ENCODE data around the gene AUTS2. TPM values are rescaled to one million over a fixed set of nuclear protein-coding genes. Genes with fewer than 3 reads are reported as not detected.

Gene AUTS2
- total and polyA plus RNA-seq, 2 donors (not counting 1 experiment from before 2014, with no cell fraction given), result 0.60 to 9.1 TPM

GRCh38 chr7:70076325-70076724 is 478.1 kb downstream of the AUTS2 start:
- no peak overlapping the region for H3K9ac ChIP-seq (ENCODE audit: insufficient read depth, low read length)
- no peak for DNase-seq (ENCODE audit: low read depth in 2 of 2)
- no peaks in the 10 kb centered on the region for H3K36me3 ChIP-seq (ENCODE audit: control insufficient read depth, insufficient read depth, low read length)
- no peak overlapping the region for H2AFZ ChIP-seq (ENCODE audit: low read length)
- no peaks in the 10 kb centered on the region for H3K79me2 ChIP-seq (ENCODE audit: control insufficient read depth, insufficient read depth, low read length)
- no peak for TF ChIP-seq EZH2 (IDR thresholded peaks at IDR 0.05; ENCODE audit: low read length, missing control alignments)
- no peak for TF ChIP-seq CTCF (conservative IDR thresholded peaks at IDR 0.05 in 1 of 2, IDR thresholded peaks at IDR 0.05 in 1 of 2; ENCODE audit: low read depth in 1 of 2, low read length in 2 of 2)
- H4K20me1 ChIP-seq (ENCODE audit: control insufficient read depth, extremely low read depth, insufficient read depth, low read length), result no peaks in the 10 kb centered on the region
- H3K4me1 ChIP-seq (ENCODE audit: control insufficient read depth, extremely low read depth, insufficient read depth, low read length), result no peaks in the 10 kb centered on the region
- H3K27ac ChIP-seq (ENCODE audit: insufficient read depth, low read length), result no peak overlapping the region
- no peak overlapping the region for H3K4me3 ChIP-seq (replicated peaks in 1 of 4; ENCODE audit: control extremely low read depth in 1 of 4, insufficient read depth in 1 of 4, low read depth in 3 of 4, low read length in 4 of 4)
- H3K9me3 ChIP-seq (ENCODE audit: control insufficient read depth, insufficient read depth, low read depth, low read length), result no peaks in the 10 kb centered on the region
- no peaks in the 10 kb centered on the region for H3K27me3 ChIP-seq (ENCODE audit: control insufficient read depth, insufficient read depth, low read length)
- H3K4me2 ChIP-seq (ENCODE audit: extremely low read depth, insufficient read depth, low read length), result no peak overlapping the region

GRCh38 chr7:70082099-70082611 is 483.9 kb downstream of the AUTS2 start:
- no peaks in the 10 kb centered on the region for H3K9me3 ChIP-seq (ENCODE audit: control insufficient read depth, insufficient read depth, low read depth, low read length)
- H3K4me3 ChIP-seq (replicated peaks in 1 of 4; ENCODE audit: control extremely low read depth in 1 of 4, insufficient read depth in 1 of 4, low read depth in 3 of 4, low read length in 4 of 4), result no peak overlapping the region
- H3K36me3 ChIP-seq (ENCODE audit: control insufficient read depth, insufficient read depth, low read length), result no peaks in the 10 kb centered on the region
- no peak overlapping the region for H3K27ac ChIP-seq (ENCODE audit: insufficient read depth, low read length)
- no peaks in the 10 kb centered on the region for H4K20me1 ChIP-seq (ENCODE audit: control insufficient read depth, extremely low read depth, insufficient read depth, low read length)
- no peak overlapping the region for H3K9ac ChIP-seq (ENCODE audit: insufficient read depth, low read length)
- peak; percentile 15 to 16 for DNase-seq (ENCODE audit: low read depth in 2 of 2)
- TF ChIP-seq EZH2 (IDR thresholded peaks at IDR 0.05; ENCODE audit: low read length, missing control alignments), result no peak
- no peak for TF ChIP-seq CTCF (conservative IDR thresholded peaks at IDR 0.05 in 1 of 2, IDR thresholded peaks at IDR 0.05 in 1 of 2; ENCODE audit: low read depth in 1 of 2, low read length in 2 of 2)
- no peak overlapping the region for H3K4me2 ChIP-seq (ENCODE audit: extremely low read depth, insufficient read depth, low read length)
- no peak overlapping the region for H2AFZ ChIP-seq (ENCODE audit: low read length)
- H3K4me1 ChIP-seq (ENCODE audit: control insufficient read depth, extremely low read depth, insufficient read depth, low read length), result no peaks in the 10 kb centered on the region
- no peaks in the 10 kb centered on the region for H3K79me2 ChIP-seq (ENCODE audit: control insufficient read depth, insufficient read depth, low read length)
- no peaks in the 10 kb centered on the region for H3K27me3 ChIP-seq (ENCODE audit: control insufficient read depth, insufficient read depth, low read length)

- DNase-seq (ENCODE audit: low read depth in 2 of 2), result no peak
- H3K4me1 ChIP-seq (ENCODE audit: control insufficient read depth, extremely low read depth, insufficient read depth, low read length), result no peaks in the 10 kb centered on the region
- TF ChIP-seq EZH2 (IDR thresholded peaks at IDR 0.05; ENCODE audit: low read length, missing control alignments) (no peak), CTCF (conservative IDR thresholded peaks at IDR 0.05 in 1 of 2, IDR thresholded peaks at IDR 0.05 in 1 of 2; ENCODE audit: low read depth in 1 of 2, low read length in 2 of 2) (no peak)
- H3K4me3 ChIP-seq (replicated peaks in 1 of 4; ENCODE audit: control extremely low read depth in 1 of 4, insufficient read depth in 1 of 4, low read depth in 3 of 4, low read length in 4 of 4), result no peak overlapping the region
- no peak overlapping the region for H3K27ac ChIP-seq (ENCODE audit: insufficient read depth, low read length)
- H3K9ac ChIP-seq (ENCODE audit: insufficient read depth, low read length), result no peak overlapping the region
- H2AFZ ChIP-seq (ENCODE audit: low read length), result no peak overlapping the region
- no peaks in the 10 kb centered on the region for H3K79me2 ChIP-seq (ENCODE audit: control insufficient read depth, insufficient read depth, low read length)
- no peak overlapping the region for H3K4me2 ChIP-seq (ENCODE audit: extremely low read depth, insufficient read depth, low read length)
- H3K9me3 ChIP-seq (ENCODE audit: control insufficient read depth, insufficient read depth, low read depth, low read length), result no peaks in the 10 kb centered on the region
- no peaks in the 10 kb centered on the region for H3K27me3 ChIP-seq (ENCODE audit: control insufficient read depth, insufficient read depth, low read length)
- no peaks in the 10 kb centered on the region for H3K36me3 ChIP-seq (ENCODE audit: control insufficient read depth, insufficient read depth, low read length)
- H4K20me1 ChIP-seq (ENCODE audit: control insufficient read depth, extremely low read depth, insufficient read depth, low read length), result no peaks in the 10 kb centered on the region
Observed at GRCh38 chr7:70091362-70091761, 493.1 kb downstream of the AUTS2 start.
